ENCODE measurements around the gene AFAP1.
A peak's percentile ranks its signal among the peaks of the same experiment; 100 is the strongest.

Gene AFAP1

DNA sequence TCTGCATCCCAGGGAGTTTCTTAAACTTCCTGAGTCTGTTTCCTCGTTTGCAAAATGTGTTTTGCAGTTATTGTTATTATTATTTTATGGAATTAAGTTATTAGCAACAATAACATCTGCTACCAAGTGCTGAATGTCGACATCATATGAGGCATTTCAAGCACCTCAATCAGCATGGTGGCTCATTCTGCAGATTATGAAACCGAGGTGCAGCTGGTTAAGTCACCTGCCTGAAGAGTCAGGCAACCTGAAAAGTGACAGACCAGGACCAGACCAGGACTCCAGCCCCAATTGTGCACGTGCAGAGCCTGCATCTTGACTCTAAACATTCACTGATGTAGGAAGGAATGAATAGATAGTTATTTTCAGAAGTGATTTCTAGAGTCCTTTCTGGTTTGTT is 99.8 kb downstream of the AFAP1 start:
- DNase-seq, result no peak

GRCh38 chr4:7838136-7838782 is 101.4 kb downstream of the AFAP1 start:
- DNase-seq, result no peak

DNA sequence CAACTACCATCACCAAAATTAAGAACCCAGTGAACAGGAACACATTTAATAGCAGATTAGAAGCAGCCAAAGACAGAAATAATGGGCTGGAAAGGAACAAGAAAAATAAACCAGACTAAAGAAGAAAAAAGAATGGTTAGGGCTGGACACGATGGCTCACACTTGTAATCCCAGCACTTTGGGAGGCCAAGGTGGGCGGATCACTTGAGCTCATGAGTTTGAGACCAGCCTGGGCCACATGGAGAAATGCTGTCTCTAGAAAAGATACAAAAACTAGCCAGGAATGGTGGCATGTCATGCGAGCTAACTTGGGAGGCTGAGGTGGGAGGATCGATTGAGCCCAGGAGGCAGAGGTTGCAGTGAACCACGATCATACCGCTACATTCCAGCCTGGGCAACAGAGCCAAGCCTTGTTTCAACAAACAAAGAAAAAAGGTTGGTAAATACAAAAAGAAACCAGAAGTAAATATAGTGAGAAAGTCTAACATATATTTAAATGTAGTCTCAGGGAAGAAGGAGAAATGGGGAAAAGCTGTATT is 102.0 kb downstream of the AFAP1 start:
- no peak for DNase-seq

- no peak for DNase-seq
Measured at GRCh38 chr4:7831858-7832730, 107.6 kb downstream of the AFAP1 start.

DNA sequence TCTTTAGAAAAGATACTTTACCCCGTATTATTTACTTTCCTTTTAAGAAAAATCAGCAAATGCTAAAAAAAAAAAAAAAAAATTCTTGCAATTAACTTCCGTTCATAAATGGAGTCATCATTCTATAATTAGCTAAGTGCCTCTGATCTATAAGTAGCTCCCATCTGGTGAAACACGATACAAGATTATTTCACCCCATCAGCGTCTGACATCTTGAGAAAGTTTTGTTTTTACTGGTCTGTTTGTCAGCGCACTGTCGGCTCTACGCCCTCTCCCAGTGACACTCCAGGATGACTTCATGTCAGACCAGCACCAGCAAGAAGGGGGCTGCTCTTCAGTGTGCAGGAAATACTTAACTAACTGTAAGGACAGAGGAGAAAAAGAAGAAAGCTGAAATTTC is 108.3 kb downstream of the AFAP1 start:
- DNase-seq, result peak; percentile 90

GRCh38 chr4:7830747-7831146 is 108.9 kb downstream of the AFAP1 start:
- no peak for DNase-seq

DNA sequence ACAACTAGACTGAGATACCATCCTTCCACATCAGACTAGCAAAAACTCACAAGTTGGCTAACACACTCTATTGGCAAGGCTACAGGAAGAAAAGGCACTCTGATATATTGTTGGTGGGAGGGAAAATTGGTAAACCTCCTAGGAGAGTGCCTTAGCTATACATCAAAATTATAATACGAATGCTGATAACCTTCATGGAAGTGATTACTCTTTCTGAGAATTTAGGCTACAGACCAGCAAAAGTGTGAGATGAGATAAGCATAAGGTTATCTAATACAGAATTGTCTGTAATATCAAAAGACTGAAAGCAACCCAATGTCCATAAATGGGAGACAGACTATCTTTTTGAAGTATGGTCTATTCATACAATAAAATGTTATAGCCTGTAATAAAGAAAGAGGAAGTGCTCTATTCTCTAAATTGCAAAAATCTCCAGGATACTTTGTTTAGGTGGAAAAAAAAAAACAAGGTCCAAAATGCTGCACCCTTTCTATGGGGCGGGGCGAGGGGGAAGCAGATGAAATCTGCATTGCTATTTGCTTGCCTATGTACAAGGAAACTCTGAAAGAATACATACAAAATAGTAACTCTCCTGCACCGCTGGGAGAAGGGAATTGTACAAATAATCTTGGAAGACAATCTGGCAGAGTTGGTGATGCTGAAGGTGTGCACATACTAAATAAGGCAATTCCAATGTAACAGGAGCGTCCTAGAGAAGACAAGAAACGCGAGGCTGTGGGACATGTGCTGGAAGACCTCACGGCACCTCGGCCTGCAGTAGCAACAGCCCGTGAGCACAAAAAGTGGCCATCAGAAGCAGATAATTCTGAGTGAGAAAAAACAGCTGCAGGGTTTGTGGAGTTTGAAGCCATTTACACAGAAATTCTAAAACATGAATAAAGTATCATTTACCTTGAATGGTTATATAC is 109.7 kb downstream of the AFAP1 start:
- DNase-seq, result no peak

DNA sequence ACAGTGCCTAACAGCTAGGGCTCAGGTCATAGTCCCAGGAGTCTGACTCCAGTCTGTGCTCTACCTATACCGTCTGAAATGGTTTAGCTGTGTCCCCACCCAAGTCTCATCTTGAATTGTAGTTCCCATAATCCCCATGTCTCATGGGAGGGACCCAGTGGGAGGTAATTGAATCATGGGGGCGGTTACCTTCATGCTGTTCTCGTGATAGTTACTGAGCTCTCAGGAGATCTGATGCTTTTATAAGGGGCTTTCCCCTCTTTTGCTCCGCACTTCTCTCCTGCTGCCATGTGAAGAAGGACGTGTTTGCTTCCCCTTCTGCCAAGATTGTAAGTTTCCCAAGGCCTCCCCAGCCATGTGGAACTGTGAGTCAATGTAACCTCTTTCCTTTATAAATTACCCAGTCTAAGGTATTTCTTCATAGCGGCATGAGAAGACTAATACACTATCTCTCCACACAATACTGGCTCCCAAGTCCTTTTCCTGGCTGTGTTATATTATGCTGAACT is 110.8 kb downstream of the AFAP1 start:
- DNase-seq, result no peak

- DNase-seq, result peak; percentile 25
Measured at GRCh38 chr4:7828011-7828720, 111.5 kb downstream of the AFAP1 start.

DNA sequence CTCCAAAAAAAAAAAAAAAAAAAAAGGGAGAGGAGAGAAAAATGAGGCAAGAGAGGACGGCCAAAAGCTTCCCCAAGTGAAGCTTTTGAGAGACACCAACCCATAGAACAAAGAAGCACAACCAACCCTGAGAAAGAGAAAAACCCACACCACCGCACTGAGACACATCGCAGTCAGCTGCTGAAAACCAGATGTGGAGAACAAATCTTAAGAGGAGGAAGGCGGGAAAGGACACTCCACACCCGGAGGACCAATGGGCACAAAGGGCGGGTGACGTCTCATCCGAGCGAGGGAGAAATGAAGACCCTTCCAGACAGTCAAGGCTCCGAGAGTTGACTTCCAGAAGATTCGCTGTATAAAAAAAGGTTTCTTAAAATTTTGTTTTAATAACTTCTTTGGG is 112.1 kb downstream of the AFAP1 start:
- DNase-seq, result no peak

GRCh38 chr4:7826909-7827306 is 112.8 kb downstream of the AFAP1 start:
- no peak for DNase-seq

DNA sequence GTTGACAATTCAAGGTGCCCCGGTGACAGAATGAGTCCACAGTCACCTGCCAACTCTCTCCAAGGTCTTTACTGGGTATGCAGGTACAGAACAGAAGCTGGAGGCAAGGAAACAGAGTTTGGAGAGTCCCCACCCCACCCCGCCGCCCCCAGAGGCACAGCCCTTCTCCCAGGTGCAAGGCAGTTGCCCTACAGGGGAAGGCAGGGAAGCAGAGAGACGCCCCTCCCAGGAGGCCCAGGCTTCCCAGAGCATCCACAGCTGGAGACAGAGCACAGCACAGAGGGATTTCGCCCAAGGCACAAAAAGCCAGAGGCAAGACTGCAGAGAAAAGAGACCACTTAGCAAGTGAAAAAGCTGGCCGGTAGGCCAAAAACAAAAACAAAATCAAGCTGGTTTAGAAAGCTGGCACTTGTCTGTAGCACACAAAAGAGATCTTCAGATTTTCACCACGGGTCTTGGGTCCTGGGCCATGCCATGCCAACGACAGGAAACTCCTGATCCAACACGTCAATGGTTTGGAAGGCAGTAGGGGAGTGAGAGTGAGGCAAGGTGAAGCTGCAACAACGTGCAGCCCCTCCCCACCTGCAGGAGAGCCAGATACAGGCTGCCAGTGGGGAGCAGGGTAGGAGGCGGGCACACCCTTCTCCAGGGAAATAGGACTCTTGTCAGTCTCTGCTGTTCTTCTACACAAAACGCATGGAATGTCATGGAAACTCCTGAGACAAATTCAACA is 113.3 kb downstream of the AFAP1 start:
- no peak for DNase-seq

DNA sequence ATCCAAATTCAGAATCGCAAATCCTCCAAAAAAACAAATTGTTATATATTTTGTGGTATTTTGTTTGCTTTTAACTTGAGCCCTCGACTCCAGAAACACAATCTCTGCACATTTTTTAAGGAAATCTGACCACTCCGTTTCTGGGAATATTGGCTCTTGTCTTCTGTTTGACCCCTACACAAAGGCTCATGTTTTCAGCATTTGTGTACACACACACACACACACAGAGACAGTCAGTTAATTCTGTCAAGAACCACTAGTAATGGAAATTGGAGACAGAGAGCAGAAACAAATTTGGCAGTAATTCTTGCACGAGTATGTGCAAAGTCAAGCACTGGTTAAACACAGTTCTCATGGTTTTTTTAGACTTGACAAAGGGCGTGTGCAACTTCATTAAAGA is 115.4 kb downstream of the AFAP1 start:
- no peak for DNase-seq

- DNase-seq, result peak; percentile 78
Measured at GRCh38 chr4:7823416-7823824, 116.2 kb downstream of the AFAP1 start.

GRCh38 chr4:7822877-7823276 is 116.8 kb downstream of the AFAP1 start:
- no peak for DNase-seq

GRCh38 chr4:7822137-7822505 is 117.5 kb downstream of the AFAP1 start:
- DNase-seq, result no peak

DNA sequence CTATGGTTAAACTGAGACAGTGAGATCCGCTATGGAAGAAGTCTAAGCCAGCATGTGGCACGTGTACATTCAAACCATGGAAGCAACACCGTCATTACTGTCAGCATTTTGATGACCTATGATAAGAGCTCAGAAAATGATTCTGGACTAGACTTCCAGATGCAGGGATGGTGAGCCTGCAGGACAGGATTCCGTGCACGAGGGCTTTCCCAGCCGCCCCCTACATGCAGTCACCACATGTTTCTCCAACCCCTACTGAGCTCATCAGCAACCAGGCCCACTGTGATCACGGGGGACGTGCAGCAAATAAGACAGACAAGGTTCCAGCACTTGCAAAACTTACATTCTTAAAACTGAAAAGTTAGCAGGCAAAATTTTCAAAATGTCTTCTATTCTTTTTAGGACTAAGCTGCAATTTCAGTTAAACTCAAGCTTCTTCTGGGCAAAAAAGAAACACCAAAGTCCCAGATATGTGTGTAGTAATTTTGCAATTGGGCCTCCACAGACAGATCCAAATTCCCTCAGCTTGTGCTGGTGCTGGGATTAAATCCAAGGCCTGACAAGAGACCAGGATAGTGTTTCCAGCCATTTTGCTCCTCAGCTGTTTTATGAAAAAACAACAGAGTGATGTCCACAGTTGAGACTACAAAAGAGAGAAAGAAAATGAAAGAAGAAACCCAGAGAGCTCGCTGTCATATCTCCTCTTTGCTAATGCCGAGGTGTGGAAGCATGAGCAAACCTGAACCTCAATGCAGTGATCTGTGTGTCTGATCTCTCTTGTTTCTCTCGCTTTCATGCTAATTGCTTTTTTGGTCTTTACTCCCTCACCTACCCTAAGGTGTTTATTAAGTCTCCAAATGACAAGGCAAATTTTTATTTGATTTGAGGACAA is 118.2 kb downstream of the AFAP1 start:
- DNase-seq, result no peak

- DNase-seq, result no peak
Measured at GRCh38 chr4:7820031-7820818, 119.4 kb downstream of the AFAP1 start.

DNA sequence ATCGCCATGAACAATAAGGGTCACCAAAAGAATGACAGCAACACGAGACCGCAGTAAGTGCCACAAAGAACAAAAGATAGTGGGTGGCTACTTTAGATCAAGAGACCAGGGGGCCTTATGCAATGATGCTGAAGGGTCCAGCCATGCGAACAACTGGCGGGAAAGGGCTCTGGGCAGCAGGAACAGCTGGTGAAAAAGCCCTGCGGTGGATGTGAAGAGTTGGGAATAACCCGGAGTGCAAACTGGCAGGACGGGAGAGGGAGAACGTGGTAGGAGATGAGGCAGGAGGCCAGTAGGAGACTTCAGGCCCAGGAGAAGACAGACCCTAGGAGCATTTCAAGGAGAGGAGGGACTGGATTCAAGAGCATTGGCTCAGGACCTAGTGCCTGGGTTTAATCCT is 120.2 kb downstream of the AFAP1 start:
- no peak for DNase-seq
